GM19239 (cell line): Measurements from ENCODE around the gene GTF2IRD2.
"Not testable (repeated sequence)": the region's sequence is repeated elsewhere in the genome, so short reads cannot be mapped to it uniquely, and the experiment has no call there.

Experiments
- DNase-seq: peaks from one replicate; pipeline ENCODE4 v3.0.0; 2011; ENCODE audit warnings: low spot score; ENCODE audit not compliant: insufficient read length
- FAIRE-seq: peaks from 2 replicates; lab custom pipeline; 2011; peaks lifted over from hg19 to GRCh38; lab: Jason Lieb, UNC

Gene GTF2IRD2

GRCh38 chr7:74789200-74789736 is 62.1 kb downstream of the GTF2IRD2 start:
- not testable (repeated sequence) for DNase-seq, FAIRE-seq

GRCh38 chr7:74788369-74789150 is 62.8 kb downstream of the GTF2IRD2 start:
- FAIRE-seq, DNase-seq: not testable (repeated sequence)

- DNase-seq, FAIRE-seq: not testable (repeated sequence)
Observed at GRCh38 chr7:74783595-74783994, 67.8 kb downstream of the GTF2IRD2 start.

GRCh38 chr7:74781746-74782145 is 69.7 kb downstream of the GTF2IRD2 start:
- FAIRE-seq = not testable (repeated sequence)

GRCh38 chr7:74779053-74779452 is 72.4 kb downstream of the GTF2IRD2 start:
- not testable (repeated sequence) for FAIRE-seq, DNase-seq

More at GRCh38 chr7:74781746-74782145, 69.7 kb downstream of the GTF2IRD2 start:
- DNase-seq = not testable (repeated sequence)

GRCh38 chr7:74775111-74775510 is 76.3 kb downstream of the GTF2IRD2 start:
- not testable (repeated sequence) for FAIRE-seq, DNase-seq

GRCh38 chr7:74773760-74774750 is 77.3 kb downstream of the GTF2IRD2 start, which contains the start of gene NCF1:
NCF1 (plus strand) TSS chr7:74774011; CDS start chr7:74774032, 21 bp downstream.
- not testable (repeated sequence) for FAIRE-seq, DNase-seq

GRCh38 chr7:74772093-74772492 is 79.3 kb downstream of the GTF2IRD2 start:
- FAIRE-seq, DNase-seq: not testable (repeated sequence)

GRCh38 chr7:74770062-74770461 is 81.3 kb downstream of the GTF2IRD2 start:
- not testable (repeated sequence) for DNase-seq, FAIRE-seq

- FAIRE-seq, DNase-seq: not testable (repeated sequence)
Observed at GRCh38 chr7:74766991-74767390, 84.4 kb downstream of the GTF2IRD2 start.

GRCh38 chr7:74766509-74766908 is 84.9 kb downstream of the GTF2IRD2 start:
- FAIRE-seq, DNase-seq: not testable (repeated sequence)

- DNase-seq, FAIRE-seq: not testable (repeated sequence)
Observed at GRCh38 chr7:74765205-74765918, 86.0 kb downstream of the GTF2IRD2 start.

- not testable (repeated sequence) for DNase-seq, FAIRE-seq
Observed at GRCh38 chr7:74758982-74759381, 92.4 kb downstream of the GTF2IRD2 start.

GRCh38 chr7:74758268-74758667 is 93.1 kb downstream of the GTF2IRD2 start:
- DNase-seq, FAIRE-seq: not testable (repeated sequence)

- FAIRE-seq, DNase-seq: not testable (repeated sequence)
Observed at GRCh38 chr7:74756673-74757072, 94.7 kb downstream of the GTF2IRD2 start.

- FAIRE-seq, DNase-seq: not testable (repeated sequence)
Observed at GRCh38 chr7:74753921-74754482, 97.4 kb downstream of the GTF2IRD2 start.
